ENCODE measurements around the gene FBXL17. TPM values are rescaled to one million over a fixed set of nuclear protein-coding genes. Genes with fewer than 3 reads are reported as not detected.

Gene FBXL17
- total RNA-seq, 1 experiment from 2014 or later = 18.2 TPM

- H3K27ac Mint-ChIP-seq (ENCODE audit: low read depth, unreplicated experiment) = no peak overlapping the region
- TF ChIP-seq CTCF (IDR thresholded peaks at IDR 0.05; ENCODE audit: unreplicated experiment) = no peak
- peaks cover 8% of the 10 kb centered on the region for H3K36me3 Mint-ChIP-seq (ENCODE audit: insufficient read depth, unreplicated experiment)
- intact Hi-C loops (cut with micrococcal nuclease) = no loop called here
- POLR2A ChIA-PET = no interaction called here
- DNase-seq (ENCODE audit: unreplicated experiment) = no peak
- BruUV-seq (replicated peaks) = no TSS peak
- no peaks in the 10 kb centered on the region for H3K27me3 Mint-ChIP-seq (ENCODE audit: insufficient read depth, unreplicated experiment)
- H3K4me3 Mint-ChIP-seq (ENCODE audit: unreplicated experiment) = no peak overlapping the region
- CTCF ChIA-PET = interaction anchor here (1.1 kb wide), 1 partner anchor 10 kb away, joined by 4 read pairs; no protein-coding TSS in a partner anchor
- no peaks in the 10 kb centered on the region for H3K4me1 Mint-ChIP-seq (ENCODE audit: insufficient read depth, unreplicated experiment)
- no peaks in the 10 kb centered on the region for H3K9me3 Mint-ChIP-seq (ENCODE audit: unreplicated experiment)
Measured at GRCh38 chr5:108104448-108104847, 277.4 kb downstream of the FBXL17 start.

- Mint-ChIP-seq H3K27me3 (ENCODE audit: insufficient read depth, unreplicated experiment) (no peaks in the 10 kb centered on the region), H3K9me3 (ENCODE audit: unreplicated experiment) (no peaks in the 10 kb centered on the region), H3K36me3 (ENCODE audit: insufficient read depth, unreplicated experiment) (peaks cover 8% of the 10 kb centered on the region), H3K4me3 (ENCODE audit: unreplicated experiment) (no peak overlapping the region), H3K4me1 (ENCODE audit: insufficient read depth, unreplicated experiment) (no peaks in the 10 kb centered on the region), H3K27ac (ENCODE audit: low read depth, unreplicated experiment) (no peak overlapping the region)
- no TSS peak for BruUV-seq (replicated peaks)
- TF ChIP-seq CTCF (IDR thresholded peaks at IDR 0.05; ENCODE audit: unreplicated experiment) = no peak
- no peak for DNase-seq (ENCODE audit: unreplicated experiment)
- CTCF ChIA-PET = interaction anchor here (1.3 kb wide), 1 partner anchor 158 kb away, joined by 5 read pairs; no protein-coding TSS in a partner anchor
- POLR2A ChIA-PET = no interaction called here
- intact Hi-C loops (cut with micrococcal nuclease) = no loop called here
Measured at GRCh38 chr5:108102463-108102862, 279.4 kb downstream of the FBXL17 start.

GRCh38 chr5:108101821-108102220 lies 280.1 kb downstream of the FBXL17 start:
- BruUV-seq (replicated peaks) = no TSS peak
- Mint-ChIP-seq H3K4me1 (ENCODE audit: insufficient read depth, unreplicated experiment) (no peaks in the 10 kb centered on the region), H3K27ac (ENCODE audit: low read depth, unreplicated experiment) (no peak overlapping the region), H3K27me3 (ENCODE audit: insufficient read depth, unreplicated experiment) (no peaks in the 10 kb centered on the region), H3K4me3 (ENCODE audit: unreplicated experiment) (no peak overlapping the region), H3K9me3 (ENCODE audit: unreplicated experiment) (no peaks in the 10 kb centered on the region), H3K36me3 (ENCODE audit: insufficient read depth, unreplicated experiment) (peaks cover 12% of the 10 kb centered on the region)
- TF ChIP-seq CTCF (IDR thresholded peaks at IDR 0.05; ENCODE audit: unreplicated experiment) = no peak
- intact Hi-C loops (cut with micrococcal nuclease) = no loop called here
- CTCF ChIA-PET = interaction anchor here (1.0 kb wide), 1 partner anchor 159 kb away, joined by 3 read pairs; no protein-coding TSS in a partner anchor
- POLR2A ChIA-PET = interaction anchor here (0.7 kb wide), 1 partner anchor 155 kb away, joined by 3 read pairs; no protein-coding TSS in a partner anchor
- no peak for DNase-seq (ENCODE audit: unreplicated experiment)

- BruUV-seq (replicated peaks) = no TSS peak
- DNase-seq (ENCODE audit: unreplicated experiment) = no peak
- Mint-ChIP-seq H3K9me3 (ENCODE audit: unreplicated experiment) (no peaks in the 10 kb centered on the region), H3K36me3 (ENCODE audit: insufficient read depth, unreplicated experiment) (peaks cover 15% of the 10 kb centered on the region), H3K4me1 (ENCODE audit: insufficient read depth, unreplicated experiment) (no peaks in the 10 kb centered on the region), H3K4me3 (ENCODE audit: unreplicated experiment) (no peak overlapping the region), H3K27ac (ENCODE audit: low read depth, unreplicated experiment) (no peak overlapping the region), H3K27me3 (ENCODE audit: insufficient read depth, unreplicated experiment) (no peaks in the 10 kb centered on the region)
- POLR2A ChIA-PET = interaction anchor here (0.7 kb wide), 1 partner anchor 156 kb away, joined by 3 read pairs; no protein-coding TSS in a partner anchor
- CTCF ChIA-PET = interaction anchor here (1.0 kb wide), 1 partner anchor 160 kb away, joined by 3 read pairs; no protein-coding TSS in a partner anchor
- intact Hi-C loops (cut with micrococcal nuclease) = no loop called here
- TF ChIP-seq CTCF (IDR thresholded peaks at IDR 0.05; ENCODE audit: unreplicated experiment) = no peak
Measured at GRCh38 chr5:108101130-108101529, 280.8 kb downstream of the FBXL17 start.
